Measurements from ENCODE around the gene ARRDC4.

ARRDC4 gene

GRCh38 chr15:97995192-97995591 lies 34.7 kb downstream of the ARRDC4 start:
- H3K4me1 ChIP-seq, result no peaks in the 10 kb centered on the region
- H3K36me3 ChIP-seq (replicated peaks), result no peaks in the 10 kb centered on the region
- no peaks in the 10 kb centered on the region for H3K27me3 ChIP-seq (ENCODE audit: low read depth)
- no peak for DNase-seq (ENCODE audit: low spot score in 2 of 2)
- no peaks in the 10 kb centered on the region for H3K9me3 ChIP-seq
- in situ Hi-C loops (cut with MboI; ENCODE audit: low sequenced_read_pairs), result no loop called here
- H3K4me3 ChIP-seq, result no peak overlapping the region

GRCh38 chr15:97995881-97996603 lies 35.5 kb downstream of the ARRDC4 start:
- Histone ChIP-seq H3K9me3 (no peaks in the 10 kb centered on the region), H3K36me3 (replicated peaks) (no peaks in the 10 kb centered on the region), H3K4me3 (no peak overlapping the region), H3K4me1 (no peaks in the 10 kb centered on the region), H3K27me3 (ENCODE audit: low read depth) (no peaks in the 10 kb centered on the region)
- DNase-seq (ENCODE audit: low spot score in 2 of 2), result no peak
- in situ Hi-C loops (cut with MboI; ENCODE audit: low sequenced_read_pairs), result no loop called here

- in situ Hi-C loops (cut with MboI; ENCODE audit: low sequenced_read_pairs), result no loop called here
- DNase-seq (ENCODE audit: low spot score in 2 of 2), result no peak
- Histone ChIP-seq H3K9me3 (no peaks in the 10 kb centered on the region), H3K4me3 (no peak overlapping the region), H3K27me3 (ENCODE audit: low read depth) (no peaks in the 10 kb centered on the region), H3K4me1 (no peaks in the 10 kb centered on the region), H3K36me3 (replicated peaks) (no peaks in the 10 kb centered on the region)
Measured at GRCh38 chr15:97998307-97999071, 38.0 kb downstream of the ARRDC4 start.

GRCh38 chr15:98000249-98001203 lies 40.0 kb downstream of the ARRDC4 start:
- in situ Hi-C loops (cut with MboI; ENCODE audit: low sequenced_read_pairs), result no loop called here
- DNase-seq (ENCODE audit: low spot score in 2 of 2), result no peak

GRCh38 chr15:98001663-98002194 lies 41.2 kb downstream of the ARRDC4 start:
- no peaks in the 10 kb centered on the region for H3K9me3 ChIP-seq
- H3K4me1 ChIP-seq, result no peaks in the 10 kb centered on the region
- no peak for DNase-seq (ENCODE audit: low spot score in 2 of 2)
- no peaks in the 10 kb centered on the region for H3K36me3 ChIP-seq (replicated peaks)
- in situ Hi-C loops (cut with MboI; ENCODE audit: low sequenced_read_pairs), result no loop called here
- H3K27me3 ChIP-seq (ENCODE audit: low read depth), result no peaks in the 10 kb centered on the region
- no peak overlapping the region for H3K4me3 ChIP-seq

More at GRCh38 chr15:98000249-98001203, 40.0 kb downstream of the ARRDC4 start:
- Histone ChIP-seq H3K27me3 (ENCODE audit: low read depth) (no peaks in the 10 kb centered on the region), H3K9me3 (no peaks in the 10 kb centered on the region), H3K4me1 (no peaks in the 10 kb centered on the region), H3K36me3 (replicated peaks) (no peaks in the 10 kb centered on the region), H3K4me3 (no peak overlapping the region)

GRCh38 chr15:98002419-98002818 lies 41.9 kb downstream of the ARRDC4 start:
- Histone ChIP-seq H3K4me3 (no peak overlapping the region), H3K36me3 (replicated peaks) (no peaks in the 10 kb centered on the region), H3K9me3 (no peaks in the 10 kb centered on the region), H3K27me3 (ENCODE audit: low read depth) (no peaks in the 10 kb centered on the region), H3K4me1 (no peaks in the 10 kb centered on the region)
- DNase-seq (ENCODE audit: low spot score in 2 of 2), result no peak
- in situ Hi-C loops (cut with MboI; ENCODE audit: low sequenced_read_pairs), result no loop called here

GRCh38 chr15:98002866-98003265 lies 42.4 kb downstream of the ARRDC4 start:
- in situ Hi-C loops (cut with MboI; ENCODE audit: low sequenced_read_pairs), result no loop called here
- H3K9me3 ChIP-seq, result no peaks in the 10 kb centered on the region

GRCh38 chr15:98003518-98003917 lies 43.0 kb downstream of the ARRDC4 start:
- no peak for DNase-seq (ENCODE audit: low spot score in 2 of 2)
- H3K4me1 ChIP-seq, result no peaks in the 10 kb centered on the region
- H3K36me3 ChIP-seq (replicated peaks), result no peaks in the 10 kb centered on the region
- no peaks in the 10 kb centered on the region for H3K27me3 ChIP-seq (ENCODE audit: low read depth)
- no peaks in the 10 kb centered on the region for H3K9me3 ChIP-seq
- in situ Hi-C loops (cut with MboI; ENCODE audit: low sequenced_read_pairs), result no loop called here
- no peak overlapping the region for H3K4me3 ChIP-seq

More at GRCh38 chr15:98002866-98003265, 42.4 kb downstream of the ARRDC4 start:
- no peaks in the 10 kb centered on the region for H3K27me3 ChIP-seq (ENCODE audit: low read depth)
- no peaks in the 10 kb centered on the region for H3K4me1 ChIP-seq
- DNase-seq (ENCODE audit: low spot score in 2 of 2), result no peak
- no peak overlapping the region for H3K4me3 ChIP-seq
- H3K36me3 ChIP-seq (replicated peaks), result no peaks in the 10 kb centered on the region

- DNase-seq (ENCODE audit: low spot score in 2 of 2), result no peak
- no peaks in the 10 kb centered on the region for H3K36me3 ChIP-seq (replicated peaks)
- H3K4me3 ChIP-seq, result no peak overlapping the region
- H3K27me3 ChIP-seq (ENCODE audit: low read depth), result no peaks in the 10 kb centered on the region
- no peaks in the 10 kb centered on the region for H3K9me3 ChIP-seq
- H3K4me1 ChIP-seq, result no peaks in the 10 kb centered on the region
- in situ Hi-C loops (cut with MboI; ENCODE audit: low sequenced_read_pairs), result no loop called here
Measured at GRCh38 chr15:98003996-98004395, 43.5 kb downstream of the ARRDC4 start.

GRCh38 chr15:98005659-98006058 lies 45.2 kb downstream of the ARRDC4 start:
- Histone ChIP-seq H3K4me3 (no peak overlapping the region), H3K36me3 (replicated peaks) (no peaks in the 10 kb centered on the region), H3K27me3 (ENCODE audit: low read depth) (no peaks in the 10 kb centered on the region), H3K4me1 (no peaks in the 10 kb centered on the region), H3K9me3 (no peaks in the 10 kb centered on the region)
- in situ Hi-C loops (cut with MboI; ENCODE audit: low sequenced_read_pairs), result no loop called here
- no peak for DNase-seq (ENCODE audit: low spot score in 2 of 2)

- Histone ChIP-seq H3K4me3 (no peak overlapping the region), H3K27me3 (ENCODE audit: low read depth) (no peaks in the 10 kb centered on the region), H3K9me3 (no peaks in the 10 kb centered on the region), H3K4me1 (no peaks in the 10 kb centered on the region), H3K36me3 (replicated peaks) (no peaks in the 10 kb centered on the region)
- no peak for DNase-seq (ENCODE audit: low spot score in 2 of 2)
- in situ Hi-C loops (cut with MboI; ENCODE audit: low sequenced_read_pairs), result no loop called here
Measured at GRCh38 chr15:98009169-98009568, 48.7 kb downstream of the ARRDC4 start.

GRCh38 chr15:98009971-98010370 lies 49.5 kb downstream of the ARRDC4 start:
- Histone ChIP-seq H3K4me1 (no peaks in the 10 kb centered on the region), H3K27me3 (ENCODE audit: low read depth) (no peaks in the 10 kb centered on the region), H3K36me3 (replicated peaks) (no peaks in the 10 kb centered on the region), H3K4me3 (no peak overlapping the region), H3K9me3 (no peaks in the 10 kb centered on the region)
- in situ Hi-C loops (cut with MboI; ENCODE audit: low sequenced_read_pairs), result no loop called here
- no peak for DNase-seq (ENCODE audit: low spot score in 2 of 2)

GRCh38 chr15:98012354-98012753 lies 51.9 kb downstream of the ARRDC4 start:
- Histone ChIP-seq H3K27me3 (ENCODE audit: low read depth) (no peaks in the 10 kb centered on the region), H3K9me3 (no peaks in the 10 kb centered on the region), H3K4me3 (no peak overlapping the region), H3K36me3 (replicated peaks) (no peaks in the 10 kb centered on the region), H3K4me1 (no peaks in the 10 kb centered on the region)
- in situ Hi-C loops (cut with MboI; ENCODE audit: low sequenced_read_pairs), result no loop called here
- no peak for DNase-seq (ENCODE audit: low spot score in 2 of 2)

Measured in HAP-1 (cell line).